ENCODE results near the gene TMEM144.

DNA sequence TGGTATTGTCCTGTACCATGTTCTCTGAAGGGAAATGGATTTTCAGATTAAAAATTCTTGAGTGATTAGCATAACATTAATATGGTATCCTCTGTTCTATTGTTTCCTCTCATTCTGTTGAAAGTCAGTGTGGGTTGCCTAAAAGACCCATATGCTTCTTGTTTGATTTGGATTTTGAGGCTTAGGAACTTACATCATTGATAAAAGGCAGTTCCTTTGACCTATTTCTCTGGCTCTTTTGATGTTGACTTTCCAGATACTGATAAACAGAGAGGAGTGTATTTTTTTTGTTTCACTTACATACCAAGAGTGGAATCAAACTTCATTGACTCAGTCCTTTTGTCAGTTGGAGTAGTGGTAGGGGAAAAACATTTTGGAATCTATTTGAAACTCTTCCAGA lies 32.8 kb downstream of the TMEM144 start:
- TF ChIP-seq, protein P1, sequence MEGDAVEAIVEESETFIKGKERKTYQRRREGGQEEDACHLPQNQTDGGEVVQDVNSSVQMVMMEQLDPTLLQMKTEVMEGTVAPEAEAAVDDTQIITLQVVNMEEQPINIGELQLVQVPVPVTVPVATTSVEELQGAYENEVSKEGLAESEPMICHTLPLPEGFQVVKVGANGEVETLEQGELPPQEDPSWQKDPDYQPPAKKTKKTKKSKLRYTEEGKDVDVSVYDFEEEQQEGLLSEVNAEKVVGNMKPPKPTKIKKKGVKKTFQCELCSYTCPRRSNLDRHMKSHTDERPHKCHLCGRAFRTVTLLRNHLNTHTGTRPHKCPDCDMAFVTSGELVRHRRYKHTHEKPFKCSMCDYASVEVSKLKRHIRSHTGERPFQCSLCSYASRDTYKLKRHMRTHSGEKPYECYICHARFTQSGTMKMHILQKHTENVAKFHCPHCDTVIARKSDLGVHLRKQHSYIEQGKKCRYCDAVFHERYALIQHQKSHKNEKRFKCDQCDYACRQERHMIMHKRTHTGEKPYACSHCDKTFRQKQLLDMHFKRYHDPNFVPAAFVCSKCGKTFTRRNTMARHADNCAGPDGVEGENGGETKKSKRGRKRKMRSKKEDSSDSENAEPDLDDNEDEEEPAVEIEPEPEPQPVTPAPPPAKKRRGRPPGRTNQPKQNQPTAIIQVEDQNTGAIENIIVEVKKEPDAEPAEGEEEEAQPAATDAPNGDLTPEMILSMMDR (IDR thresholded peaks at IDR 0.05): no peak
- TF ChIP-seq EZH2 (IDR thresholded peaks at IDR 0.05) (no peak), EZH2phosphoT487 (IDR thresholded peaks at IDR 0.05) (no peak)

Measured in neural progenitor cell (in vitro differentiated cells).